T-helper 2 cell (primary cell): ENCODE measurements around the gene JMJD6.
A peak's percentile ranks its signal among the peaks of the same experiment; 100 is the strongest.
"Not testable (repeated sequence)": the region's sequence is repeated elsewhere in the genome, so short reads cannot be mapped to it uniquely, and the experiment has no call there.

Source experiments
- DNase-seq, 5 experiments: peaks; one replicate each; pipeline versions ENCODE4 v3.0.0 to v3.0.0-alpha.2; 2012 to 2022
- total RNA-seq, 2 donors: gene quantifications; one replicate each; lab custom pipeline; 2026; lab: John Stamatoyannopoulos, UW

Gene JMJD6
- total RNA-seq = 138 to 214 reads per million in 2 donors

DNA sequence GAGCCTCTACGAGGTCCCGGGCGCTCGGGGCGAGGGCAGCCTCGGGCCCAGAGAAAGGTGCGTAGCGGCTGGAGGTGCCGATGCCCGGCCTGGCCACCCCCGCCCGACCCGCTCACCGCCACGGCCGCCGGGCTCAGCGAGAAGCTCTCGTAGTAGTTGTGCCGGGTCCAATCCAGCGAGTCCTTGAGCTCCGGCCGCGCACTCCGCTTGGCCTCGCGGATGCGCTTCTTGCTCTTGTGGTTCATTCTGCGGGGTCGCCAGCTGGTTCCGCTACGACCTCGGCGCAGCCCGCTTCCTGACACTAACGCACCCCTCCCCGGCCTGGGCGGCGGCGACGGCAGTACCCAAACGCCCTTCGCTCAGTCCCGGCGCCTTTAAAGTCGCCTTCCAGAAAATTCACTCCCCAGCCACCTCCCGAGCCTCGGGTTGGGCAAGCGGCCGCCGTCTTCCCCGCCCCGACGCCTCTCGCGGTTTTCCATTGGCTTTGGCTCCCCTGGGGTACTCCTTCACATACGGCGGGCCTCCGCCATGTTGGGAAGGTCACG lies at the start of gene JMJD6:
JMJD6 (minus strand) TSS at position 376 of the 545 bp plus-strand sequence; CDS start at position 245, 131 bp downstream.
- peak in 2 of 5 experiments; percentile 90 to 98 for DNase-seq

DNA sequence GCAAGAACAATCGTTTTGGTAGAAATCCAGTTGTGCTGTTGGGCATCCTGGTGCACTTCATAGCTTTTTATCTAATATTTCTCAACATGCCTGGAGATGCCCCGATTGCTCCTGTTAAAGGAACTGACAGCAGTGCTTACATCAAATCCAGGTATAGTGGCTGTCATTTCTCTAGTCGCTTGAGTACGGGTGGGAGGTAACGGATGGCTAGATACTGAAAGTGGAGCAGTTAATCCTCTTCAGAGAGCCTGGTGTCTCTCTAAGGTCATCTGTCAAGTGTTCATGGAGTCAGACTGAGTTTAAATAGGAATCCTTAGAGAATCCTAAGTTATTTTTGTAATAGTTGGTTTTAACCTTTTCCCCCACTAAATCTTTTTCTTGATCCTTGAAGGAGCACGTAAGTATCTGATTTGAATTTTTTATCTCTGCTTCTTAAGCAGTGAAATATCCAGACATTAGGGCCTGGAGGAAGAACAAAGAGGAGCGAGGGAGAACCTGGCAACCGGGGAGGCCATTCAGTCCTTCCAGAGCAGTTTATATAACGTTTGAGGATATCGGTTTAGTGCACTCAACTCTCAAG lies 48.7 kb upstream of the JMJD6 start:
- DNase-seq = no peak

DNA sequence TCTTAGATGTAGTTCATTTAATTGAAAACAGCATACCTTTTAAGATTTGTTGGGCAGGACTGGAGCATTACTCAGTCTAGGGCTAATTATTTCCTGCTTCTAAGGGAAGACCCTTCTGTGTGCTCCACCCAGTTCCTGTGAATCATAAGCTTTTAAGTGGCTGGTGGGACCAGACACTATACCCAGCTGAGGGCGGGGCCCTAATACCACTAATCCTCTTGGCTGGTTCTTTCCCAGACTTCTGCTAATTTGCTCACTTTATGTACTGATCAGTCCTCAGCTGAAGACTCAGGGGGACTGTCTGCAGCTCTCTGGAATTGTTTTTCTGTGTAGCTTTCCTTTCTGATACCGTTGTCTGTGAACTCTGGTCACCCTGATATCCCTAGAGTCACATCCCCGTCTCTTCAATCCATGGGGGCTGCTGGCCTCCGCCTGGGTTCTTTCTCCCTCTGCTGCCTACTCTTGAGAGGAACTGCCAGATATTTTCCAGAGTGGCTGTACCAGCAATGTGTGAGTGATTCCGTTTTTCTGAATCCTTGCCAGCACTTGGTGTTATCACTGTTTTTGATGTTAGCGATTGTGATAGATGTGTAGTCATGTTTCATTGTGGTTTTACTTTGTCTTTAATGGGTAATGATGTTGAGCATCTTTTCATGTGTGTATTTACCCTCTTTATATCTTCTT lies 46.6 kb upstream of the JMJD6 start:
- DNase-seq = peak; percentile 12 to 81 (median 54)

DNA sequence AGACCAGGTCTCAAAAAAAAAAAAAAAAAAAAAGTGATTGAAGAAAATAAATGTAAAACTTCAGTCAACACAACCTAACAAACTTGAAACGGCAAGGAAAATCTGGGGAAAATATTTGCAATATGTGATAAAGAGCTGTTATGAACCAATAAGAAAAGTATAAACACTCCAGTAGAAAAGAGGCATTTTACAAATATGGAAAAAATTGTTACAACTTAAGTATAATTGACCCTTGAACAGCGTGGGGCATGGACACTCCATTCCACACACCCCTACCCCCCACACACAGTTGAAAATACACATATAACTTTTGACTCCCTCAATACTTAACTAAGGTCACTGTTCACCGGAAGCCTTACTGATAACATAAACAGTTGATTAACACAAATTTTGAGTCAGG lies 32.2 kb upstream of the JMJD6 start:
- no peak for DNase-seq

DNA sequence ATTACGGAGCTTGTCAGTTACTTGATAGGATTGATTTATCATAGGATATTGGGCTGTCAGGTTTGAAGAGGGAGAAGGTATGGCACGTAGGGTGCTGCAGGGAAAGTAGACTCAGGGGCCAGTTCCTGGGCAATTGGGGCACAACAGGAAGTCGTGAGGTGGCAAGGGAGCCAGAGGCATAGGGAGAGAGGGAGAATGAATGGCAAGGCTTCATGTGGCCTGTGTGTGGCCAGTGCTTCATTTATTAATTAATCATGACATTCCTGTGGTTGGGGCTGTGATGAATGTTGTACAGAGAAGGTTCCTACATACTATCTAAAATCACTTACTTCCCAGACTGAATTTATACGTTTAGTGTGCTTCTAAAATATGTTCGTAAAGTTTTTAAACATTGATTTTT lies 30.9 kb upstream of the JMJD6 start:
- DNase-seq = no peak

DNA sequence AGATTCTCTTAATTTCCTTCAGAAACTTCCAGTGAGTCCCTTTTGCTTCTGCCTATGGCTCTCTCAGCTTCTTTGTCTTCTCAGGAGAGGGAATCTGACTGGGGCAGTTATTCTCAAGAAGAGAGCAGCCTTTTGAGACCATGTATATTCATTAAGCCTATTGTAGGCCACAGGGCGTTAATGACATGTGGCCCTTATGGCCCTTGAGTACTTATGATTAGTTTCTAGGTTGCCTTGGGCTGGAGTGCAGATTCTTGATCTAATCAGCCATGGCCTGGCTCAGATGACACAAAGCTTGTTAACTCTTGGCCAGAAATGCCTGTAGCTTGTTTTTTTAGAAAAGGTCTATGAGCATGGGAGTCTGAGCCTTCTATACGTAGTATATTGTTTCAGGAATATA lies 28.9 kb upstream of the JMJD6 start:
- no peak for DNase-seq

DNA sequence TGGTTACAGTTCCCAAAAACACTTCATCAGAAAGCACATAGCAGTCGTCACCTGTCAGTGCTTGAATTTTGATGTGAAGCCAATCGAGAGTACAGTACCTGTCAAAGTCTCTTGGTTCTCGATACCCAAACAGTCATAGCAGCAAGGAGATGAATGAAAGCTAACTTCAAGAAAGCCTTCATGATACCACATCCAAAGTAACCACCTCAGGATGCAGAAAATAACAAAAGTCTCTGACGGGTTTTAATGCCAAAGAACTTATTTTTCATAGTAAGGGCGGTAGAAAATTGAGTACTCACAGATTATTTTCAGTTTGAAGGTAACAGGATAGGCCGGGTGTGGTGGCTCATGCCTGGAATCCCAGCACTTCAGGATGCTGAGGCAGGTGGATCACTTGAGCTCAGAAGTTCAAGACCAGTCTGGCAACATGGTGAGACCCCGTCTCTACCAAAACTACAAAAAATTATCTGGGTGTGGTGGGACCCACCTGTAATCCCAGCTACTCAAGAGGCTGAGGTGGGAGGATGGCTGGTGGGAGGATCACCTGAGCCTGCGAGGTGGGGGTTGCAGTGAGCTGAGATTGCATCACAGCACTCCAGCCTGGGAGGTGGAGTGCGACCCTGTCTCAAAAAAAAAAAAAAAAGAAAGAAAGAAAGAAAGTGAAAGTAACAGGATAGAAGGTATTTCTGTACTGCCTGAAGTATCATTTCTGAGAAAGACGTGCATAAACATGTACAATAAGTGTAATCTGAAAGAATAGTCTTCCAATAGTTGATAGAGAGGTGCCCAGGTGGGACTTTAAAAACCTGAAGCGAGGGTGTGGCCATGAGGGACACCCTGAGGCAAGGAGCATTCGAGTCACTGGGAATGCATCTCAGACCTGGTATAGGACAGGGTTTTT lies 26.9 kb upstream of the JMJD6 start:
- DNase-seq = peak in 3 of 5 experiments; percentile 10 to 52 (median 39)

DNA sequence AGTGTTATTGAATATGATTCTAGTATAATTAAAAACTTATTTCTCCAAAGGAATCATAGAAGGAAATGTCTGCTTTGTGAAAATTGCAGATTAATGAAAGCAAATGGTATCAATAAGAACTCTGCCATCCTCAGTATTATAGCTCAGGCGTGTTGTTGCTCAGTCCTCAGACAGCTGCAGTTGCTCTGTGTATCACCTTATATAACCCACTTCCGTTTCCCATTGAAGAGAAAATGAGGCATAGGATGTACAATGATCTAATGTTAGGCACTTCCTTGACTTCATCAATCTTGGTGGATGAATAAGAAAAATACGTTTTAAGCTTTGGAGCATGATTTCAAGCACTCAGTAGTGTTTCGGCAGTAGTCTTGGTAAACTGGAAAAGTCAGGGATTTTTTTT lies 25.6 kb upstream of the JMJD6 start:
- DNase-seq = peak in 2 of 5 experiments; percentile 44 to 79

DNA sequence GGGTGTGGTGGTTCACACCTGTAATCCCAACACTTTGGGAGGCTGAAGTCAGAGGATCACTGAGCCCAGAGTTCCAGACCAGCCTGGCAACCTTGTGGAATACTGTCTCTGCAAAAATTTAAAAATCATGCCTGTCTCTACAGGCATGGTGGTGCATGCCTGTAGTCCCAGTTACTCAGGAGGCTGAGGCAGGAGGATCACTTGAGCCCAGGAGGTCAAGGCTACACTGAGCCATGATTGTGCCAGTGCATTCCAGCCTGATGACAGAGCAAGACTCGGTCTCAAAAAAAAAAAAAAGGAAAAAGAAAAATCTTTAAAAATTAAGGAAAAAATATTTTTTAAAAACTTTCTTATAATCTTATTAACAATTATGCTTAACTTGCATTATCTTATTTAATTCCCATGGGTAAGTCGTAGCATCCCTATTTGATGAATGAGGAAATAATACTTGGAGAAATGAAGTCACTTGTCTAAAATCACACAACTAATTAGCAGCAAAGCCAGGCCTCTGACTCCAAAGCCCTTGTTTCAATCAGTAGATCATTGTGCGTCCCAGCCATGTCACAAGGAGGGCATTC lies 25.1 kb upstream of the JMJD6 start:
- no peak for DNase-seq

DNA sequence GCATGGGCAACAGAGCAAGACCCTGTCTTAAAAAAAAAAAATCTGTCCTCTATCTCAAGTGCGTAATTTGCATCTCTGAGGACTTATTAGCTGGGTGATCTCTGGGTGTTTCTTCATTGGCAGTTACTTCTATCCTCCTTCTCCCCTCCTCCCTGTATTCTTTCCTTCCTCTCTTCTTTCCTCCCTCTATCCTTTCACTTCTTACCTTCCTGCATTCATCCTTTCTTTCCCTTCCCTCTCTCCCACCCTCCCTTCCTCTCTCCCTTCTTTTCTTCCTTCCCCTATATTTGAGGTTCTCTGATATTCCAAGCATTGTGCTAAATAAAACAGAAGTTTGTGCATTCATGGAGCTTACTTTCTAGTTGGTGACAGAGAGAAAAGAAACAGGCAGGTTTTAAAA lies 22.3 kb upstream of the JMJD6 start:
- DNase-seq = no peak

DNA sequence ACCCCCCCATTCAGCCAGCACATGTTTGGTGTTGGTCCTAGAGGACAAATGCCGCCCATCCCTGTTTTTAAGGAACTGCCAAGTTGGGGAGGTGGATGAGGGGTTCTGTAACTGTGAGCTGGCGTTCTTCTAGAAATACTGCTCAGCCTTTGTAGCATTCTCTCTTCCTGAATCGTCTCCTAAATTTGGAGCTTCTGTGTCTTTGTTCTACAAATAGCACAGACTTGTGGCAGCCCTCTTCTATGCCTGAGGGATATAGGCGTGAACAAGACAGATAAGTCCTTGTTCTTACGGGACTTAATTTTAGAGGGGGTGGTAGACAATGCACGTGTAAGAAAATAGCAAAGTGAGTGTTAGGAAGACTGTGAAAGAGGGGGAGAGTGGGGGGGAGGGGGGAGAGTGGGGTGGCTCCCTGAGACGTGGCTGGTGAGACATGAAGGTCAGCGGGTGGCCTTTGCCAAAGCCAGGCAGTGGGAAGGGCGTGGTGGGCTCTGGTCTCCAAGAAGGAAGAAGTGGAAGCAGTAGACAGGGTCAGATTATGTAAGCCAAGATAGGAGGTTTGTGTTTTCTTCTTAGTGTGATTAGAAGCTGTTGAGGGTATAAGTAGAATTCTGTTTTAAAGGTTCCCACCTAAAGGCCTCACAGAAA lies 21.4 kb upstream of the JMJD6 start:
- DNase-seq = no peak

DNA sequence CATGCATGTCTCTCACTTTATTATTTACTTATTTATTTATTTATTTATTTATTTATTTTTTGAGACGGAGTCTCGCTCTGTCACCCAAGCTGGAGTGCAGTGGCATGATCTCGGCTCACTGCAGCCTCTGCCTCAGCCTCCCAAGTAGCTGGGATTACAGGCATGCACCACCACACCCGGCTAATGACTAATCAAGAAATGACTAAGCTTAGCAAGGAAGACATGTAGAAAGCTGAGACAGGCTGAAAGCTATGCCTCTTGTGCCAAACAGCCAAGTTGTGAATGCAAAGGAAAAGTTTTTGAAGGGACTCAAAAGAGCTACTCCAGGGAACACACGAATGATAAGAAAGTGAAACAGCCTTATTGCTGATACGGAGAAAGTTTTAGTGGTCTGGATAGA lies 19.4 kb upstream of the JMJD6 start:
- not testable (repeated sequence) for DNase-seq

DNA sequence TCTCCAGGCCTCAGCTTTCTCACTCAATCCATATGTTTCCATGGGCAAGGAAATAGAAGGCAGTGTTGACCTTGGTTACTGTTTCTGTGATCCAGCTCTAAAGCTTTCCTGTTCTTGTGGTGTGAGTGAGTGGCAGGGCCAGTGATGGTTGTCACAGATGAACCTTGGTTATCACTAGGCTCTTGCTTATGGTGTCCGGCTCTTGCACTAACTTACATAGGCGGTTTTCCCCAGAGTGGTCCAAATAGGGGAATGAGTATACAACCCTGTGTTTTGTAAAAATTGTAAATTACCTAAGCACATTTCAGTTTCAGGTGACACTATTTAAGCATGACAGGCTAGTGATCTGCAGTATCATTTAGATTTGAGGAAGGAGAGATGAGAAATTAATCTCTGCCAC lies 18.3 kb upstream of the JMJD6 start:
- DNase-seq = no peak

DNA sequence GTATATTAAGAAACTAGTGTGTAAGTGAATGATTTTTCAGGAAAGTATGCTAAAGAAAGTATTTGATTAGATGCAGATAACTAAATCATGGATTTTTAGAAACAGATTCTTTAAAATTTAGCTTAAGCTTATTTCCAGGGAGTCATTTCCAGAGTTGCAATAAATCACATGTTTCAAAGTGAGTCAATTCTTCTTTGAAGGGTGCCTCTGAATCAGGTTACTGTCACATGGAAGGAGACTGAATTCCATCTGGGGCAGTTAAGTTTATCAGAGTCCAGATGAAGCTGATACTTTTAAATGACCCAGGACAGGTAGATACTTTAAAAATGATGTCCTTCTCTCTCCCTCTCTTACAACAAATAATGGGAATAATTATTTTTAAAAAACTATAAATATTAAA lies 16.6 kb upstream of the JMJD6 start:
- no peak for DNase-seq

DNA sequence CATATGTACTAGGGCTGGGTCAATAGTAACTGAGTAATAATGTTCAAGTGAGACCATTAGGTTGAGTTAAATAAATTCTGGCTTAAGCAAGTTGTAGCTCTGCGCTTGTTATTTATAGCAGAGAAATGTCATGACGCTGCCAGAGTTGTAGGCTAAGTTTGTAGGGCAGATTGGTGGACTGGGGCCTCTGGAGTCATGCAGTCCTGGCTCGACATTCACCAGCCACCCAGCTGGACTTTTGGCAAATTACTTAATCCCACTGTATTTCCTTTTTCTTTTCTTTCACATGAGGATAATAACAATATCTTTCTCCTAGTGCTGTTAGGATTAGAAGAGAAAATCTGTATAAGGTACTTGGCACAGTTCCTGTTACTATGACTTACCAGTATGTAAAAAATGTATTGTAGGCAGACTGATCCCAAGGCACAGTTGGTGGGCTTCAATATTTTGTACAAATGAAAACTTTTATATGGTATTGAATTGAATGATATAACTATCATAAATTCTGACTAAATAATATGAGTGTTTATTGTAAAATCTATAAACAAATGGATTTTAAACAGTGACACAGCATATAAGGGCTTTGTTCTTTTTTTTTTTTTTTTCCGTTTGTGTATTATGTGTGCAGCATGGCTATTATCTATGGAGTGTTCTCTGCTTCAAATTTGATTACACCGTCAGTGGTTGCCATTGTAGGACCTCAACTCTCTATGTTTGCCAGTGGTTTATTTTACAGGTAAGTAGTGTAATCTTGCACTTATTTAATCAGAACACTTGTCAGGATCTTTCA lies 14.1 kb upstream of the JMJD6 start:
- no peak for DNase-seq

DNA sequence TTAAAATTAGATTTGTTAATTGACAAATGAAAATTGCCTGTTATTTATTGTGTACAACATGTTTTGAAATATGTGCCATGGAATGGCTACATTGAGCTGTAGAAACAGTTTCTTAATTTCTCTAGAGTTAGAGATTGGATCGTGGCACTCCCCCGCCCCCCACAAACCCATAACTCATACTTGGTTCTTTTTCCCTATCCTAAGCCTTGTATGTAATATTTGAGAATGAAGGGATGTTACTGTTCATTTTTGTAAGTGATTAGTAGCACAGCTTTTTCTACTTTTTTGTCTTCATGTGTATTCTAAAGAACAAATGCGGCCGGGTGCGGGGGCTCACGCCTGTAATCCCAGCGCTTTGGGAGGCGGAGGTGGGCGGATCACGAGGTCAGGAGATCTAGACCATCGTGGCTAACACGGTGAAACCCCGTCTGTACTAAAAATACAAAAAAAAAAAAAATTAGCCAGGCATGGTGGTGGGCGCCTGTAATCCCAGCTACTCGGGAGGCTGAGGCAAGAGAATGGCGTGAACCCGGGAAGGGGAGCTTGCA lies 13.2 kb upstream of the JMJD6 start:
- not testable (repeated sequence) for DNase-seq

DNA sequence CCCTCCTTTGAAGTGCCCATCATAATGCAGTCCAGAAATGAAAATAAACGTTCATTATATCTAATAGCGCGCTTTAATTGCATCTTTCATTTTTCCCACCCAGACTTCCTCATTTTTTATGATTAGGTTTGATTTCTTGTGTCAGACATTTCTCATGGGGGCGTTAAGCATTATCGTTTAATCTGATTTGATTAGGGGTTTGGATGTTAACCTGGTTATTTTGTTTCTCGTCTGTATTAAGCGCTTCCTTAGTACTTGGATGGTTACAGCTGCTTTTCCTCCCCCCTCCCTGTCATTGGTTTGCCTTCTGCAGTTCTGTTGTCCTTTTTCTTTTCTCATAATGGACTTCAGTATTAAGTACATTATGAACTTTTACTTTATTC lies 12.1 kb upstream of the JMJD6 start:
- DNase-seq = no peak

DNA sequence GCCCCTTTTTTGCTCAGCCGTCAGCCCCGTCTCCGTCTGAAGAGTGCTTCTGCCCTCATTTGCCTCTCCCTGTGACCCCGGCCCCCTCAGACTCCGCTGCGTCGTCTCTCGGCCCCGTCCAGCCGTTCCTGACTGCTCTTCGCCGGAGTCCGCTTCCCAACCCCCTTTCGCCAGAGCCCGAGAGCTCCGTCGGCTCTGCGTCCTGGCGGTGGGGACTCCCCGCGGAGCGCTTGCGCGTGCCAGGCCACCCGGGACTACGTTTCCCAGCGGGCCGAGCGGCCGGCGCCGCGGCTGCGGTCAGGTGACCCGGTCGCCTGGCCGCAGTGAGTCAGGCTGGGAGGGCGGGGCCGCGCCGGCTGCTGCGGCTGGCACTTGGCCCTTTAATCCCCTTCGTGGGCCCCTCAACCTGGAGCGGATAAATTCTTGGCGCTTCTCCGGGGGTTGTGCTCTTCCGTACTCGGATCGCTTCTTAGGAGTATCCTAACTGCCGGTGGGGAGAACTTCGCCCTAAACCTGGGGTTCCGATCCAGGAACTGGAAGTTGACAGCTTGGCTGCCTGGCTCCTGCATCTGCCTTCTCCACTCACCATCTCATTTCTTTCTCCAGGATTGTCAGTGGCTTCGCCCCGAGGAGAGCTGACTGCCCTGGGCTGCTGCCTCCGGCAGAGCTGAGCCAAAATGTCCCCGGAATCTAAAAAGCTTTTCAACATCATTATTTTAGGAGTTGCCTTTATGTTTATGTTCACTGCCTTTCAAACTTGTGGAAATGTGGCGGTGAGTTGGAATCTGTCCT lies 11.5 kb upstream of the JMJD6 start, which contains the start of gene MFSD11:
MFSD11 (plus strand) TSS at position 444 of the 792 bp plus-strand sequence; CDS start at position 678, 234 bp downstream.
- peak; percentile 85 to 97 (median 89) for DNase-seq

DNA sequence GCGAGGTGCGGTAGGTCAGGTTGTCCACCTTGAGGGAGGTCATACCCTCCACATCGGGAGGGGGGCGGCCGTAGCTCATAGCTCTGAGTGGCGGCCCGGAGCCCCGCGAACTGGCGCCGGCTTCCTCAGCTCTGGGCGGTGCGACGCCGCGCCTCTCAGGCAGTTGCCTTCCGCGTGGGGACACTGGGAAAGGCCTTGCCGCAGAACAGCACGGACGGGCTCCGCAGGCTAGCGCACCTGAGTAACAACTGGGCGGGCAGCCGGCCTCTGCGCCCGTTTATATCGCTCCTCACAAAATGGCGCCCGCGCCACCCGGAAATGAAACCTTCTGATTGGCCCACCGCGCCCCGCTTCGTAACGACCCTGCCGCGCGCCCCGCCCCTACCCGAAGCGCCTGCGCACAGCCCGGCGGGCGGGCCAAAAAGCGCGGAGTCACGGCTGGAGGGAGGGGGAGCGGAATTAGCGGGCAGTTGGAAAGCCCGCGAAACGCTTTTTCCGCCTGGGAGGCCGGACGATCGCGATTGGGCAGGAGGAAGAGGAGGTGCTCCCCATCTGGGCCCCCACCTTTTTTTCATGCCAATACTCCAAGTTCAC lies 10.8 kb upstream of the JMJD6 start, which contains the start of gene SRSF2:
SRSF2 (minus strand) TSS at position 250 of the 594 bp plus-strand sequence; CDS start at position 79, 171 bp downstream.
- peak; percentile 97 to 100 (median 98) for DNase-seq
